ENCODE measurements around the gene RNF152.

GRCh38 chr18:61842146-61842545 is 50.7 kb downstream of the RNF152 start:
- TF ChIP-seq PATZ1 (CRISPR knock-in tag; IDR thresholded peaks at IDR 0.05; ENCODE audit: borderline replicate concordance) = no peak
- TF ChIP-seq TOX (CRISPR knock-in tag; IDR thresholded peaks at IDR 0.05; ENCODE audit: borderline replicate concordance) = no peak
- no peak for TF ChIP-seq ARNTL (CRISPR knock-in tag; IDR thresholded peaks at IDR 0.05; ENCODE audit: borderline replicate concordance, low read depth)
- no peak for TF ChIP-seq ZFP30 (CRISPR knock-in tag; IDR thresholded peaks at IDR 0.05)
- TF ChIP-seq PPARA (CRISPR knock-in tag; IDR thresholded peaks at IDR 0.05; ENCODE audit: borderline replicate concordance) = no peak
- TF ChIP-seq ZNF70 (CRISPR knock-in tag; IDR thresholded peaks at IDR 0.05) = no peak
- TF ChIP-seq ZFP3 (CRISPR knock-in tag; IDR thresholded peaks at IDR 0.05) = no peak
- TF ChIP-seq OSR1 (CRISPR knock-in tag; IDR thresholded peaks at IDR 0.05) = no peak
- no peak for TF ChIP-seq POU6F1 (CRISPR knock-in tag; IDR thresholded peaks at IDR 0.05; ENCODE audit: borderline replicate concordance, low read depth)
- TF ChIP-seq CREB5 (CRISPR knock-in tag; IDR thresholded peaks at IDR 0.05; ENCODE audit: low read depth) = no peak
- TF ChIP-seq ISL1 (CRISPR knock-in tag; IDR thresholded peaks at IDR 0.05) = no peak
- TF ChIP-seq TSHZ2 (CRISPR knock-in tag; IDR thresholded peaks at IDR 0.05) = no peak
- TF ChIP-seq BACH2 (CRISPR knock-in tag; IDR thresholded peaks at IDR 0.05; ENCODE audit: borderline replicate concordance) = no peak
